Measurements from ENCODE around the gene RHBDL2. TPM values are rescaled to one million over a fixed set of nuclear protein-coding genes. Genes with fewer than 3 reads are reported as not detected.

RHBDL2 gene
- total and polyA plus RNA-seq, 2 of the 4 experiments (the other 2 are of a cell fraction): 0.36 to 0.38 TPM

GRCh38 chr1:38942664-38943428 lies 1.2 kb upstream of the RHBDL2 start:
- no peak overlapping the region for H2BK120ac ChIP-seq (ENCODE audit: low read depth, low read length)
- H4K8ac ChIP-seq (ENCODE audit: low read depth in 2 of 2, low read length in 2 of 2): no peak overlapping the region
- H3K4me3 ChIP-seq (ENCODE audit: insufficient read depth, low read depth, low read length): no peak overlapping the region
- H2BK5ac ChIP-seq (ENCODE audit: low read depth, low read length, poor library complexity, severe bottlenecking): no peak overlapping the region
- H4K20me1 ChIP-seq (ENCODE audit: insufficient read depth, low read length): no peaks in the 10 kb centered on the region
- no peak overlapping the region for H3K27ac ChIP-seq (ENCODE audit: insufficient read depth, low read length)
- ATAC-seq (ENCODE audit: low read depth): no peak
- H2AK5ac ChIP-seq (ENCODE audit: low read depth, low read length): no peak overlapping the region
- POLR2A ChIA-PET (ENCODE audit: unreplicated experiment): no interaction called here
- intact Hi-C loops (cut with micrococcal nuclease) (no loop called here), dilution Hi-C loops (cut with HindIII; ENCODE audit: low sequenced_read_pairs, unreplicated experiment) (no loop called here), in situ Hi-C loops (cut with MboI; ENCODE audit: low sequenced_read_pairs) (no loop called here)
- no peak overlapping the region for H3K9ac ChIP-seq (ENCODE audit: low read depth, low read length)
- no peaks in the 10 kb centered on the region for H3K9me3 ChIP-seq (ENCODE audit: control insufficient read depth, insufficient read depth, low read length)
- no peaks in the 10 kb centered on the region for H3K27me3 ChIP-seq (ENCODE audit: control insufficient read depth, insufficient read depth, low read length)
- no peak overlapping the region for H2AFZ ChIP-seq (replicated peaks; ENCODE audit: low read length, poor library complexity)
- H3K36me3 ChIP-seq (ENCODE audit: control insufficient read depth, insufficient read depth, low read length): no peaks in the 10 kb centered on the region
- no TSS peak for BruUV-seq (replicated peaks)
- no peak overlapping the region for H3K56ac ChIP-seq (ENCODE audit: extremely low read depth, insufficient read depth, low read length)
- WGBS, 2 experiments (ENCODE audit: extremely low coverage in 2 of 2, insufficient read length in 1 of 2): 96% methylated on average over 6 of the region's 10 CpGs; no CpG with 5 or more reads in 1 of the 2 experiments
- H2AK9ac ChIP-seq (replicated peaks; ENCODE audit: low read depth, low read length, poor library complexity): no peak overlapping the region
- no peaks in the 10 kb centered on the region; the same call in 1 of the 2 replicates for H3K9me1 ChIP-seq (ENCODE audit: insufficient read depth, low read length)
- no peak overlapping the region for H4K5ac ChIP-seq (ENCODE audit: low read depth, low read length)
- TF ChIP-seq MAZ (IDR thresholded peaks at IDR 0.05; ENCODE audit: borderline replicate concordance, low read depth, low read length): no peak
- TF ChIP-seq RAD21 (IDR thresholded peaks at IDR 0.05; ENCODE audit: low read length): no peak
- TF ChIP-seq CEBPB (IDR thresholded peaks at IDR 0.05; ENCODE audit: low read depth, low read length): no peak
- no peak for TF ChIP-seq USF2 (IDR thresholded peaks at IDR 0.05; ENCODE audit: low read depth, low read length)
- TF ChIP-seq SMC3 (IDR thresholded peaks at IDR 0.05; ENCODE audit: low read depth, low read length): no peak
- no peak for TF ChIP-seq RCOR1 (IDR thresholded peaks at IDR 0.05; ENCODE audit: insufficient replicate concordance, low read length)
- no peak for TF ChIP-seq BHLHE40 (IDR thresholded peaks at IDR 0.05; ENCODE audit: low read depth, low read length)
- no peak for TF ChIP-seq CHD1 (IDR thresholded peaks at IDR 0.05; ENCODE audit: low read depth, low read length)
- no peak for TF ChIP-seq ELK1 (IDR thresholded peaks at IDR 0.05; ENCODE audit: borderline replicate concordance, low read depth, low read length)
- TF ChIP-seq MXI1 (IDR thresholded peaks at IDR 0.05; ENCODE audit: borderline replicate concordance, low read depth, low read length): no peak
- TF ChIP-seq RFX5 (IDR thresholded peaks at IDR 0.05; ENCODE audit: low read depth, low read length): no peak
- TF ChIP-seq POLR2A (IDR thresholded peaks at IDR 0.05; ENCODE audit: low read depth, low read length): no peak
- TF ChIP-seq MAFK (IDR thresholded peaks at IDR 0.05; ENCODE audit: low read depth, low read length): no peak
- no peak for TF ChIP-seq FOS (IDR thresholded peaks at IDR 0.05; ENCODE audit: low read depth, low read length)
- no peak for TF ChIP-seq CTCF (conservative IDR thresholded peaks at IDR 0.05; ENCODE audit: low read depth, low read length)
- no peak overlapping the region for H3K14ac ChIP-seq (replicated peaks; ENCODE audit: low read depth, low read length)
- H3K4ac ChIP-seq (ENCODE audit: low read depth, low read length): no peak overlapping the region
- no peak overlapping the region for H2BK20ac ChIP-seq (ENCODE audit: low read depth, low read length)
- CTCF ChIA-PET: interaction anchor here (0.6 kb wide), 3 partner anchors 32 to 1043 kb away, joined by 3 to 4 read pairs (median 4); no protein-coding TSS in a partner anchor
- no peak for DNase-seq
- no peak overlapping the region for H2BK15ac ChIP-seq (ENCODE audit: low read depth, low read length)
- no peak overlapping the region for H4K91ac ChIP-seq (ENCODE audit: insufficient read depth, low read depth, low read length)
- H3K4me2 ChIP-seq (ENCODE audit: low read depth, low read length): no peak overlapping the region
- no peak overlapping the region for H3K23ac ChIP-seq (ENCODE audit: low read depth, low read length)
- H3K79me1 ChIP-seq (ENCODE audit: low read depth in 1 of 2, low read length in 2 of 2): no peaks in the 10 kb centered on the region
- no peak overlapping the region for H3K18ac ChIP-seq (ENCODE audit: low read depth, low read length)
- H3K4me1 ChIP-seq (ENCODE audit: control insufficient read depth, insufficient read depth, low read length): peaks cover 2% of the 10 kb centered on the region; the same call in 1 of the 2 replicates

Data from IMR-90 (cell line).